HG02840 (cell line): ENCODE measurements around the gene CERK.
"Not testable (repeated sequence)": the region's sequence is repeated elsewhere in the genome, so short reads cannot be mapped to it uniquely, and the experiment has no call there.

Source experiments
- ATAC-seq: cut with Tn5 transposase; IDR thresholded peaks from one replicate; pipeline ENCODE4 v1.9.1; 2021; ENCODE audit warnings: mild to moderate bottlenecking, moderate library complexity, moderate number of reproducible peaks; ENCODE audit not compliant: unreplicated experiment, low FRiP score

Gene CERK

DNA sequence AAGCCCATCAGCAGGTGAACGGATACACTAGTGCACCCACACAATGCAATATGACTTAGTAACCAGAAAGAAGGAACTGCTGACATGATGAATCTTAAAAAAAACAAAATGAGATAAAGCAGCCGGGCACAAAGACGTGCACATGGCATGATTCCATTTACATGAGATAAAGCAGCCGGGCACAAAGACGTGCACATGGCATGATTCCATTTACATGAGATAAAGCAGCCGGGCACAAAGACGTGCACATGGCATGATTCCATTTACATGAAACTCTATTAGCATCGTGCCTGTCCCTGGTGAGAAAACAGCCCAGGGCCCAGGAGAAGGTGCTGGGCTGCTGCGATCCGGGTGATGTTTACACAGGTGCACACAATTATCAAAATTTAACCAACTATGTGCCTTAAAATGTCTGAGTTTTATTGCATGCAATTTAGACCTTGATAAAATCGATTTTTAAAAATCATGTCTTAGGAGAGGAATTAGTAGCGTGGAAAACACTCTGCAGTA, 3.8 kb downstream of the CERK start:
- ATAC-seq = not testable (repeated sequence)

DNA sequence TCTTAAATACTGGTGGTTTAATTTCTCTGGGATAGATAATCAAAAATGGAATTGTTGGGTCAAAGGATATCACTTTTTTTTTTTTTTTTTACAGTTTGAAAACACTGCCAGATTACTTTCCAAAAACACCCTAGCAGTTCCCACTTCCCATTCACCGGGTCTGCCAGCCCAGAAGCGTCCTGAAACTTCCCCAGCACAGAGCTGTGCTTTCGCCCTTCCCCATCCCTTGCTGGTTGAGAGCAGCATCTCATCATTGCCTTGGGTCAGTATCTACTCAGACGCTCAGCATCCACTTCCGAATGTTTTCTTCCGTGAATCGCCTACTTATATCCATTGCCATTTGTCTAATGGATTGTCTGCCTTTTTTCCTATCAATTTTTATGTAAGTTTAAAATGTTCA, 5.5 kb downstream of the CERK start:
- no peak for ATAC-seq

DNA sequence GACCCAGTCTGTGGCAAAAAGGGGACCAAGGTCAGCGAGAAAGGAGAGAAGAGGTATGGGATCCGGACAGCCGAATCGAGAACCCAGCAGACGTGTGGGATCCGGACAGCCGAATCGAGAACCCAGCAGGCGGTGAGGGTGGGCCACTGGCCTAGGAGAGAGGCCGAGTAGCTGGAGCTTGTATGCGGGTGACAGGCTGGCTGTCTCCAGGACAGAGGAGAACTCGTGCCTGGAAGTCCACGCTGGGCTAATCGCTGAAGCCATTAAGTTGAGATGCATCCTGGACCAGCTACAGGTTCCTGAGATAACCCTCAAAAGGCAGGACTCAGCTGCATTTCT, 6.0 kb downstream of the CERK start:
- no peak for ATAC-seq

DNA sequence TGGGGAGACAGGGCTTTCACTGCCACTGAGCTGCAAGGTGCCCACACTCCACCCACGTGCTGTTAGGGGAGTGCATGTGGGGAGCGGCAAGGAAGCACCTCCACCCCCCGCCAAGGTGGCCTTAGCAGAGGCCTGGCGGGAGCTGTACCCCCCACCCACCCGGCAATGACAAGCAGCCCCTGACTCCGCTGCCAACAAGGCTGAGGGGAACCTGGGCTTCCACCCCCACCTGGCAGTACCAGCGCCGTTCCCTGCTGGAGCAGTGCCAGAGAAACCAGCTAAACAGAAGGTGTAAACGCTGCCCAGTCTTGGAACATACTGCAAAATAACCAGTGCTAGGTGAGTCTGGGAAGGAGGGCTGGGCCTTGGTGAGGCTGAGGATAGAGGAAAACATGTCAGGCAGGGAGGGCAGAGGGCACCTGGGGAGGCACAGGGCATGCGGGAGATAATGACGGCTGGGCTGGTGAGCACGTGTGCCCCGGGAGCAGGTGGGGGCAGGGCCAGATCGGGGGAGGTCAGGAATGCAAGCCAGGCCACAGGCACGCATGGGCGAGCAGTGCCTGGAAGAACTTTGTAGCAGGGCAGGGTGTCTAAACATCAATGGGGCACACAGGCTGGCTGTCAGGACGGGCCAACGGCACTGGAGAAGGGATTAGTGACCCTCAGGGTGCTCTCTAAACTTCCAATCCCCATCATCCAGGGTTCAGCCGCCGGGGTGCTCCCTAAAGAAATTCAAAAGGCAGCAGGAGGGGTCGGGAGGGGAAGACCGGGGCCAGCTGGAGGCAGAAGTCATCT, 6.6 kb downstream of the CERK start:
- no peak for ATAC-seq

DNA sequence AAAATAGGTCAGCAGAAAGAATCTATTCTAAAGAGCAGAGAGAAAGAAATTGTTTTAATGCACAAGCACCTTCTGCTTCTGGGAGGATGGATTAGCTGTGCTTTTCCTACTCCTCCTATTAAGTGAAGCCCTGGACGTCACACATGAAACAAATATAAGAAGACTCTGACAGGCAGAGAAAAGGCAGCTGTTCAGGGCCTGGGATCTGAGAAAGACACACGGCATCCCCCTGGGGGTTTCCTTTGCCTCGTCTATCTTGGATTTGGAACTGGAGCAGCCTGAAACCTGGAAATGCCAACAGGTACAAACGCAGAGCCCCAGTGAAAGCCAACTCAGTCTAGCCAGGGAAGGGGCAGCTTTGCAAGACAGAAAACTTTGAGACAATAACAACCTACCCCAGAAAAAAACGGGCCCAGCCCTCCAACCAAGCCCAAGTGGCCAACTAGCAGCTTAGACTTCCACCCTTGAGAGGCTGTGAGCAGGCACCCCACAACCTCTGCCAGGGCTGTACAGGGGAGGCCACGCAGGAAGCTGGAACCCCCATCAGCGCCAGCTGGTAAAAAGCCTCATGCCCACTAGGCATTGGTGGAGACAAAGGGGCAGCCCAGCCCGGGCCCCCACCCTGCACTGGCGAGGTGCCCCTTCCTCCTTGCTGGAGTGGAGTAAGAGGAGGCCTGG, 7.3 kb downstream of the CERK start:
- ATAC-seq = no peak

DNA sequence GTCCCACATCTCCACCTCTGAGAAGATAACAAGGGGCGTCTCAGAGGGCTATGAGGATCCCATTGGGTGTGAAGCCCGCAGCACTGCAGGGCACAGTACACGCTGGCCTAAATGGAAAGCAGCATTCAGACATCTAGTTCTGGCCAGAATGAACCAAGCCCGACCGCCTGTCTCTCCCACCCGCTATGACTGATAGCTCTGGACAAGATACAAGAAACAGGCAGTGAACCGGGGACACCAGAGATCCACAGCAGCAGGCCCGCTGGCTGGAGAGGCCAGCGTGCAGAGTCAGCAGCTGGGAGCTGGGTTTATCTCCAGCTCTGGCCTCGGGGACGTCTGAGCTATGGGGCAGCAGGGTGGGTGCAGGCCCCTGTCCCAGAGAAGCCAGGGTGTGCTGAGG, 9.6 kb downstream of the CERK start:
- no peak for ATAC-seq

DNA sequence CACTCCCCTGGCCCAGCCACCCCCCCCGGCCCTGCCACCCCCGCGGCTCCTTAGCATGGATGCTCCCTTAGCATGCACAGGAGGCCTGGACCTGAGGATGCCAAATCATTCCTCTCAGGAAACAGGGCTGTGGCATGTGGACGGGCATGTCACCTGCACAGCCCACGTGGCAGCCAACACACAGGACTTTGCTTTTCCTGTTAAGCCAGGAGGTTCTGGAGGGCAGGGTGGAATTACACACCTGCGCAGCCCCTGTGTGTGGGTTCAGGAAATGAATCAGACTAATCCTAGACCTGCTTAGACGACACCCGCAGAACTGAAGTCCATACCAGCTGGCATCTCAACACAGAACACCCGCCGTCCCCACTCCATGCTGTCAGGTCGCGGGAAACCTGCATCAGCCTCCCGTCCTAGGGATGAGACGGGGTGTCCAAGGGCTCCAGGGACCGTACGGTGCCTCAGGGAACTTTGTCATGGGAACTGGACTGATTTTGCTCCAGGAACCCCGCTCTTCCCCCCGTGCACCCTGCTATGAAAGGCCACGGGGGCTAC, 10.2 kb downstream of the CERK start:
- ATAC-seq = no peak

DNA sequence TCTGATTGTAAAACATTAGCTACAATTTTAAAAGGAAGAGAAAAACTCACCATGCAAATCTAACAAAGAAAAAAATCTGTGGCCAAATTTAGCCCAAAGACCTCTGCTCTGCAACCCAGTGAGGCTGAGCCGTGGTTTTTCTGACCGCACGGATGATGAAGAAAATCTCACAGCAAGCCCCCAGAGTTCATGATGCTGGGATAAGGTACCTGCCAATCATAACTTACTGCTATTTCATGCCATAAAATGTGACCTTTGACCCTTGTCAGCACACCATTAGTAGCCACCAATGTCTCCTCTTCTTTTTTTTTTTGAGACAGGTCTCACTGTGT, 11.1 kb downstream of the CERK start:
- no peak for ATAC-seq

DNA sequence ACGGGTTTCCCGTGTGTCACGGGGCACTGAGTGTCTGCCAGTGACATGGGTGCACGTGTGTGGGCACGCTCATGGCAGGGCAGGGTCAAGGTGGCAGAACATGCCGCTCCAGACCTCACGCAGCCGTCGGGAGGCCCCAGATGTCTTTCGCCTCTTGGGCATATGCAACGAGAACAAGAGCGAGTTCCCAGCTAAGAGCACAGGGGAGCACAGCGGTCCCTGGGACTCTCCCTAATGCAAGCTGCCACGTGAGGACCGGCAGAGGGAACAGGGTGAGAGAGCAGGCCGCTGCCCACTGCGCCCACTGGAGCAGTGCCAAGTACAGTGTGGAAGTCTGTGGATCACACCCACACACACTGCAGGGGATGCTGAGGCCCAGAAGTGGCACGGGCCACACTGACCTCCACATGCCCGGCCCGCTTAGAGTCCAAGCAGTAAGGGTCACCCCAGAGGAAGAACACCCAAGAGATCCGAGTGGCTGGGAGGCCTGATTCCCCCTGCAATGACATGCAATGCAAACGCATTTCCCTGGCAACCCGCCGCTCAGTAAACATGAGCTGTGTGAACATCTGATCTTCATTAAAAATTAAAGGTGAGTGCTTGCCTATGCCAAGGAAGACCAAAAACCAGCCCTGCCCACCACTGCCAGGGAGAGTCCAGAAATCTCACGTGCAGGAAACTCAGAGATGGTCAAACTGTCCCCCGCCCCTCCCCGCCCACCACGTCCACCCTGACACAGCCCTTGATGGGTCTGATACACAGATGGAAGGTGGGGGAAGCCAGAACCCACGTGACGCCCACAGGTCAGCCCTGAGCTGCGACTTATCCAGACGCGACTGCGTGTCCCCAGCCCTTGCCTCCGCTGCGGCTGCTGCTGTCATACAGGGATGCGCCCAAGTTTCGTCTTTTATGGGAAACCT, 11.7 kb downstream of the CERK start:
- ATAC-seq = no peak

DNA sequence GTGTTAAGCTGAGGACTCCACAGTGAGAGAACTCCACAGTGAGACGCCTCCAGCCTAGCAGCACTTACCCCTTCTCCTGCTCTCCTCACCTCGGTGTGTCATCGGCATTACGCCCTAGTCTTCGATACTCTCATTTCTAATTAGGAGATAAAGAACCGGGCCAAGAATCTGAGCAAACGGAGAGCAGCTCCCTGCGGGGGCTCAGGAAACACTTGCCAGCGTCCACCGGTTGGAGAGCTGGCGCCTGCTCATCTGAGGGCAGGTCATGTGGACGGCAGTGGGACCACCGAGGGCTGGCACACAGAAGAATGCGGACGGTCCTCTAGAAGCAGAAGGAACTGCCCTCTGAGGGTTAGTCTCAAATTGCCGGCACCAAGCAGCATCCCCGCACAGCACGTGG, 13.0 kb downstream of the CERK start:
- no peak for ATAC-seq

DNA sequence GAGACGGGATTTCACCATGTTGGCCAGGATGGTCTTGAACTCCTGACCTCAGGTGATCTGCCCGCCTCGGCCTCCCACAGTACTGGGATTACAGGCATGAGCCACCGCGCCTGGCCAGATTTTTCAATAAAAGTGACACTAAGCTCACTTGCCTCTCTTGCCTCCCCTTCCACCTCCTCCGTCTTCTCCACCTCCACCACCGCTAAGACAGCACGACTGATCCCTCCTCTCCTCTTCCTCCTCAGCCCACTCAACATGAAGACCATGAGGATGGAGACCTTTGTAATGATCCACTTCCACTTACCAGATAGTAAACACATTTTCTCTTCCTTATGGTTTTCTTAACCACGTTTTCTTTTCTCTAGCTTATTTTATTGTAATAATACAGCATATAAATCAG, 14.2 kb downstream of the CERK start:
- ATAC-seq = no peak

DNA sequence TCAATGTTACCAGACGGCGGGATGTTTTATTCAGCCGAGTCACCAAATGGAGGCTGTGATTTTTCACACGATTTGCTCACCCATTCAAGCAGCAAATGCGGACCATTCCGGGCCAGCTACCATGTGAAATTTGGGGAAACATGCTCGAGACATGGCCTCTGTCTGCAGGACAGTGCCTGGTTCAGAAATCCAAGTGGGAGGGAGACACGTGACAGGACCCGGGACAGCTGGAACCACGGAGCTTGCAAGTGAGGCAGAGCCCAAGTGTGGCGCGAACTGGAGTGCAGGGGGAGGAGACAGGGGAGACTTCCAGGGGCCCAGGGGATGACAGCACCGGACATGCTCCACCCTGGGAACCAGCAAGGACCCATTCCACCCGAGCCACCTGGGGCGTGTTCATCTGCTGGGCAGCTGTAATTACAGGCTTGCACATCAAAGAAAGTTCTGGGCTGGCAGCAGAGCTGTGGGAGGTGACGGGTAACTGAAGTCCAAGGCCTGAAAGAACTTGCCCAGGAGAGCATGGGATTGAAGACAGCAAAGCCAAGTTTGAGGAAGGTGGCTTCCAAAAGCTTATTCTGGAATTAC, 16.5 kb downstream of the CERK start:
- ATAC-seq = no peak

DNA sequence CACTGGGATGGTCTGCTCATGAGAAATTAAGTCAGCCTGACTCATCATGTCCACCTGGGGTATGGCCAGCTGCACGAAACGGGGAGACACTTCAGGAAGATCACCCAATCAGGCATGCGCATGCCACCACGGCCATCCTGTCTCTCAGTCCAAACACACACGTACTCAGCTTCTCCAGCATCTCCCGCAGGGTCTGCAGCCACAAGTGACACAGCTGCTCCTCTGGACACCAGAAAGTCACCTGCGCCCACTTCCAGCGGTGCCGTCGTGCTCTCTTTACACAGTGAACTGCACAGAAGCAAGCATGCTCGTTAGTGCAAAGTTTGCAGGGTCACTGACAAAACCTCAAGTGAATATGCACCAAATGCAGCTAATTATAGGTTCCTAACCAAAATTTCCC, 18.1 kb downstream of the CERK start:
- ATAC-seq = no peak

DNA sequence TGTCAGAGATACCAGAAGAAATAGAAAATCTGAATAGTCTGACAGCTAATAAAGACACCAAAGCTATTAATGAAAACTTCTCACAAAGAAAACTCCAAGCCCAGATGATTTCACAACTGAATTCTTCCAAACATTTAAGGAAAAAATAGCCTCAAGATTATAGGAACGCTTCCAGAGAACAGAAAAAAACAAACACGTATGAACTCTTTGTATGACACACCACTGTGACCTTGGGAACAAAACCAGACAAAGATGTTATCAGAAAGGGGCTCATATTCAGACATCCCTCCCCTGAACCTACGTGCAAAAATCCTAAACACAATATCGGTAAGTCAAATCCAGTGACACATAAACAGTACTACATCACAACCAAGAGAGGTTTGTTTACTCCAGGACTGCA, 23.5 kb downstream of the CERK start:
- ATAC-seq = no peak

DNA sequence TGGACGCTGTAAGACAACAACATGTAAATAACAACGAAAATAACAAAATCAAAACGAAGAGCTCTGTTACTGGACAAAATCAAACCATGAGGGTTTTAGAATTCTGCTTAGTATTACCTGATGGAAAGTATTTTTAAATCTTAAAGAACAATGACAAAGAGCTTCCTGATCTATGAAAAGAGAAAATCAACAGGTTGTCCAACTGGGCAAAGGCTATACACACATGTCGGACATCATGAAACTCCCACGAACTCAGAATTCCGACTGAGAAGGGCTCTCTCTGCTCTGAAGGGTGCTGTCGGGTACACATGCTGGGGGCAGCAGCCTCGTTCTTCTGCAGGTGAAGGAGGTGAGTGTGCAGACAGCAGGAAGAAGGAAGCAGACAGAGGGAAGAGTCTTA, 25.8 kb downstream of the CERK start:
- ATAC-seq = no peak

DNA sequence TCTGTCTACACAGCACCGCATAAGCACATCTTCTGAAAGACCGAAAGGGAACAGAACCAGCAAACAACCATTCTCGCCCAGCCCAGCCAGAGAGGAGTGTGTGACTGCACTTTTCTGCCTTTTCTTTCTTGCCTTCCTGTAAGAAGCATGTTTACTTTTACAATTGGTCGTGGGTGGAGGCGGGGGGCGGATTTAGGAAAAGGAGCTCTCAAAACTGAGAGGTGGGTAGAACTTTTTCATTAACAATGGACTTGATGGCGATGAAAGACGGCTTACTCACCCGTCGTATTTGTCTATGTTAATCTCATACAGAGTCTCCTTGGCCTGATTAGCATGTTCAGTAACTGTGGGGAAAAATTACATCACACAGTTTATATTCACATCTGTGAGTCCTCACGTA, 27.2 kb downstream of the CERK start:
- ATAC-seq = no peak

DNA sequence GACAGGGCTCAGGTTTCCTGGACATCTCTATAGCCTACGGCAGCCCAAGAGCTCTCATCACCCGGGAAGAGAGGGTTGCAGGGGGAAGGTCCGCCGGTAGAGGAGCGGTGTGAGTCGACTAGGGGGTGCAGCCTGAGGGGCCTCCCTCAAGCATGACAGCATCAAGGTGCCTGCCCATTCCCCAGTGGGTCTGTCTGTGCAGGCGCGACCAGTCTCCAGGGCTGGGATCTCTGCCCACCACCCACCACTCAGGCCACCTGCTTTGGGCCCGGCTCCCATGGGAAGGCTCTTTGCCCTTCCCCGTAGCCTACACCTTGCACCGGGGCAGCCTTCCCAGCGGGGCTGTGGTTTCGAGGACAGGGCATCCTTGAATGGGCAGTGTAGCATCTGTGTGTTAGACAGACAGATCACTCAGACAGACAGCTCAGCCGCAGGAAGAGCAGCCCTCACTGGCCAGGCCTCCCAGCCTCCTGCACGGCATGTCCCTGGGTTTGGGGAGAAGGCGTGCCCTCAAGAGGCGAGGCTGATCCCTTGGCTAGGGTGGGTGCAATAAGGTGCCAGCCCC, 29.2 kb downstream of the CERK start:
- no peak for ATAC-seq

DNA sequence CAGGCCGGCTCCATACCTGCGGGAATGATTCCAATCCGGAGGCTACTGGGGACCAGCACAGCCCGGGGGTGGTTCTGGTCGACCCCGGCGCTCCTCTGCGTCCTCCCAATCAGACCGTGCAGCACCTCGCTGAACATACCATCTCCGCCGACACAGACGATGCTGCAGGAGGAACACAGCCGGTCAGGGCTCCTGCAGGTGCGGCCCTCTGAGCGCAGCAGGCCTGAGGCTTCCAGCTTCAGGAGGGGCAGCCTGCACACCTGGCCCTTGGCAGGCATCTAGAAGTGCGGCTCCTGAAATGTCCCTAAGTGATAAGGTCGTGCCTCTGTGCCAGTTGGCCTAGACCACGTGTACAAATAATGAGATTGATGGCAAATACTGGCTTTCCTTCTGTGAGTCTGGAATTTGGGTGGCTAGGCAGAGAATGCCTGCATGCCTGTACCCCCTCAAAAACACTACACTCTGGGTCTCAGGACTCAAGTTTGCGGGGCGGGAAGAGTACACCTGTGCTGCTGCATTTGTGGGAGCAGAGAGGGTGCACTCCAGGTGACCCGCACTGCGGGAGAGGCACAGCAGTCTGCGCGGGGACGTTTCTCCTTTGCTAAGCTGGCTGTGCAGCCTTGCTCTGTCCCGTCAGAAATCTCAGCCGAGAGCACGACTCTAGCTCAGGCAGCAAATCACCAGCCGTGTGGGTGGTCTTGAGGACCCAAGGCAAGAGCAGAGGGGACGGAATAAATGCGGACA, 30.1 kb downstream of the CERK start:
- ATAC-seq = no peak

DNA sequence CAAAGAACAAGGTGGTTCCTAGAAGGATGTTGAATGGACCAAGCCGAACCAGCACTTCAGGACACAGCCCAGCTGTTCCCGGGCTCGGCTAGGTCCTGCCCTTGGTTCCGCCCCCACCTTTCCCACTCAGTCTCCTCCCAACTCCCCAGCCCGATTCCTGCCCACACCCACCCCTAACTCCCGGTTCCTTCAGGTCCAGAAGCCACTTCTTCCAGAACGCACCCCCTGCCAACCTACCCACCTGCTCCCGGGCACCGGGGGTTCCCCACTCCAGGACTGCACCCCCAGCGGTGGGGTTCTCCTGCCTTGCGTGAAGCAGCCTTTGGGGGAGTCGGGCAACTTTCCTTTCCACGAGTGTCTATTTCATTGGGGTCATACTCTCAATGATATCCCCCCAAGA, 30.7 kb downstream of the CERK start:
- no peak for ATAC-seq

DNA sequence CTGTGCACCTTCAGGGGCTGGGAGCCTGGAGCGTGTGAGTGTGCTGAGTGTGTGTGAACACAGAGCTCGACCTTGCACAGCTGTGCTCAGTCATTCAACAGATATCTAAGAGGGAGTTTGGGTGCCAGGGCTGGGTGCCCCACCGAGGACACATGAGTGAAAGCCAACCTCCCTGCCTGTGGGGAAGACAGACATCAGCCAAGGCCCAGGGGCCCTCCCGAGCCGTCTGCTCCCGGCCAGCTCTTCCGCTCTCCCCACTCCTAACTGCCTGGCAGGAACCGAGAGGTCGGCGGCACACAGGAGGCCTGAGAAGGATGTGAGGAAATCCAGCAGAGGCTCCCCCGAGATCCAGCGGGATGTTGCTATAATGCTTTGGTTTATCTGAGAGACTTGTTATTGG, 32.0 kb downstream of the CERK start:
- no peak for ATAC-seq
